Trophoblast cell (in vitro differentiated cells and primary cell): ENCODE measurements around the gene CRACR2B.

Source experiments
- DNase-seq, 2 donors: peaks; one replicate each; pipeline ENCODE4 v3.0.0-alpha.2; 2016
- H2AFZ ChIP-seq: 2 replicates; pipeline ENCODE4 v1.6.1; 2013; ENCODE audit warnings: low read length, moderate library complexity, mild to moderate bottlenecking; ENCODE audit not compliant: insufficient read depth, poor library complexity
- H2AK5ac ChIP-seq: 2 replicates; pipeline ENCODE4 v1.6.1; 2013; ENCODE audit warnings: mild to moderate bottlenecking, low read length
- H2BK120ac ChIP-seq: 2 replicates; pipeline ENCODE4 v1.6.1; 2013; ENCODE audit warnings: low read length, mild to moderate bottlenecking, moderate library complexity; ENCODE audit not compliant: insufficient read depth, poor library complexity
- H2BK12ac ChIP-seq: 2 replicates; pipeline ENCODE4 v1.6.1; 2013; ENCODE audit warnings: mild to moderate bottlenecking, low read length, moderate library complexity
- H2BK5ac ChIP-seq: 2 replicates; pipeline ENCODE4 v1.6.1; 2013; ENCODE audit warnings: low read length, low read depth, moderate library complexity, mild to moderate bottlenecking; ENCODE audit not compliant: poor library complexity
- H3K14ac ChIP-seq: 2 replicates; pipeline ENCODE4 v1.6.1; 2013; ENCODE audit warnings: mild to moderate bottlenecking, low read length
- H3K18ac ChIP-seq: 2 replicates; pipeline ENCODE4 v1.6.1; 2013; ENCODE audit warnings: mild to moderate bottlenecking, low read length
- H3K23ac ChIP-seq: 2 replicates; pipeline ENCODE4 v1.6.1; 2013; ENCODE audit warnings: low read length
- H3K27ac ChIP-seq: 2 replicates; pipeline ENCODE4 v1.5.1; 2013; ENCODE audit warnings: low read depth, mild to moderate bottlenecking, inconsistent platforms, low read length, moderate library complexity
- H3K27me3 ChIP-seq: 2 replicates; pipeline ENCODE4 v1.6.1; 2013; ENCODE audit warnings: inconsistent platforms, mild to moderate bottlenecking, low read length, moderate library complexity; ENCODE audit not compliant: insufficient read depth
- H3K36me3 ChIP-seq, 2 experiments: 1 replicate in 1 of 2; 2 replicates in 1 of 2; pipeline ENCODE4 v1.6.1; 2013; ENCODE audit warnings: low read length in 2 of 2, mild to moderate bottlenecking in 2 of 2, moderate library complexity in 1 of 2; ENCODE audit not compliant: insufficient read depth in 2 of 2, control insufficient read depth in 1 of 2
- H3K4ac ChIP-seq: 2 replicates; pipeline ENCODE4 v1.6.1; 2013; ENCODE audit warnings: low read depth, mild to moderate bottlenecking, low read length, moderate library complexity
- H3K4me1 ChIP-seq, 2 experiments: 1 replicate in 1 of 2; 2 replicates in 1 of 2; pipeline ENCODE4 v1.6.1; 2013; ENCODE audit warnings: low read length in 2 of 2, mild to moderate bottlenecking in 2 of 2, moderate library complexity in 1 of 2; ENCODE audit not compliant: insufficient read depth in 2 of 2, control insufficient read depth in 1 of 2
- H3K4me2 ChIP-seq: 2 replicates; pipeline ENCODE4 v1.6.1; 2013; ENCODE audit warnings: inconsistent platforms, mild to moderate bottlenecking, low read length, moderate library complexity
- H3K4me3 ChIP-seq: 2 replicates; pipeline ENCODE4 v1.5.1; 2013; ENCODE audit warnings: mild to moderate bottlenecking, low read depth, low read length, inconsistent platforms
- H3K79me1 ChIP-seq: one replicate; pipeline ENCODE4 v1.6.1; 2013; ENCODE audit warnings: low read length
- H3K79me2 ChIP-seq: 2 replicates; pipeline ENCODE4 v1.6.1; 2013; ENCODE audit warnings: low read length, mild to moderate bottlenecking; ENCODE audit not compliant: control insufficient read depth, insufficient read depth, poor library complexity
- H3K9ac ChIP-seq: 2 replicates; pipeline ENCODE4 v1.6.1; 2013; ENCODE audit warnings: mild to moderate bottlenecking, low read length
- H3K9me3 ChIP-seq: 2 replicates; pipeline ENCODE4 v1.6.1; 2013; ENCODE audit warnings: low read depth, mild to moderate bottlenecking, control low read depth, inconsistent platforms, low read length; ENCODE audit not compliant: insufficient read depth
- H4K12ac ChIP-seq: 2 replicates; pipeline ENCODE4 v1.6.1; 2013; ENCODE audit warnings: low read depth, mild to moderate bottlenecking, low read length, moderate library complexity
- H4K8ac ChIP-seq: 2 replicates; pipeline ENCODE4 v1.6.1; 2013; ENCODE audit warnings: low read depth, mild to moderate bottlenecking, low read length, moderate library complexity
- H4K91ac ChIP-seq: one replicate; pipeline ENCODE4 v1.6.1; 2013; ENCODE audit warnings: low read depth, mild to moderate bottlenecking, low read length, moderate library complexity
- WGBS: extraction: QIAGEN DNeasy Blood & Tissue Kit; methylation state at CpG from one replicate; pipeline ENCODE4 v1.1.7; 2013; ENCODE audit warnings: missing lambda C conversion rate; ENCODE audit not compliant: insufficient read length, insufficient coverage; ENCODE audit errors: extremely low coverage; 5-methylcytosine and 5-hydroxymethylcytosine counted together

CRACR2B gene

DNA sequence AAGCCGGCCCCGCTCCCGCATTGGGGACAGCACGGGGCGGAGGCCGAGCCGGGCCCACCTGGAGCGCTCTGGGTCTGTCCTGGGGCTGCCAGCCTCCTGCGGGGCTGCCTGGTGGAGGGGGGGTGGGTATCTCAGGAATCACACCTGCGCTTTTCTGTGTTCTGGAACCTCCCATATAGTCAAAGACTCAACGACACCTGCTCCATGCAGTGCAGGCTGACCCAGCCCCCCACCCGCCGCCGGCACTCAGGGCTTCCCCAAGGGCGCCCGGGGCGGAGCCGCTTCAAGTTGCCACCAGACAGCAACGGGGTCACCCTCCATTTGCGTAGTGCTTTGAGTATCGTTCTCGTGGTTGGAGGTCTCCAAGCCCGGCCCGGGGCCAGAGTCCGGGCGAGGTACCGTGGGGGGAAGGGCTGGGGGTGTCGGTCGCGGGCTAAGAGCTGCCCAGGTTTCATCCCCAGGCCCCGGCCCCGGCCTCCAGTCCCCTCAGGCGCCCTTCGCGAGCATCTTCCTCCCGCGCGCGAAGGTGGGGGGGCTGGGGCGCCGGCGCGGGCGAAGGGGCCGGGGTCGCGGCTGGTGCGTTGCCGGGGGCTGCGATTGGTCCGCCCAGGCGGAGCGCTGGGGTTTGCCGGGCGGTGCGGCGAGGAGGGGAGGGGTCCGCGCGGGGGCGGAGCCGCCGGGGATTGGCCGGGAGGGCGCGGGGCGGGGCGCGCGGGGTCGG, 21.5 kb downstream of the CRACR2B start:
- peak in 1 of 2 donors; percentile 28 for DNase-seq
- Histone ChIP-seq H3K14ac (no peak overlapping the region), H3K27me3 (peaks cover 14% of the 10 kb centered on the region), H3K23ac (no peak overlapping the region), H4K12ac (no peak overlapping the region), H3K4me3 (peak overlapping the region; percentile 62), H3K9ac (no peak overlapping the region), H2AFZ (peak overlapping the region; percentile 1), H2BK12ac (no peak overlapping the region), H3K18ac (no peak overlapping the region), H2BK120ac (no peak overlapping the region), H3K4me2 (peak overlapping the region; percentile 92), H3K4ac (no peak overlapping the region), H4K8ac (no peak overlapping the region), H2AK5ac (no peak overlapping the region), H3K27ac (no peak overlapping the region), H2BK5ac (no peak overlapping the region), H3K4me1 (peaks cover 15 to 21% of the 10 kb centered on the region in 2 experiments), H3K79me1 (no peaks in the 10 kb centered on the region), H3K36me3 (no peaks in the 10 kb centered on the region), H3K79me2 (no peaks in the 10 kb centered on the region), H4K91ac (no peak overlapping the region), H3K9me3 (no peaks in the 10 kb centered on the region)
- no CpG with 5 or more reads among the region's 71 CpGs for WGBS

DNA sequence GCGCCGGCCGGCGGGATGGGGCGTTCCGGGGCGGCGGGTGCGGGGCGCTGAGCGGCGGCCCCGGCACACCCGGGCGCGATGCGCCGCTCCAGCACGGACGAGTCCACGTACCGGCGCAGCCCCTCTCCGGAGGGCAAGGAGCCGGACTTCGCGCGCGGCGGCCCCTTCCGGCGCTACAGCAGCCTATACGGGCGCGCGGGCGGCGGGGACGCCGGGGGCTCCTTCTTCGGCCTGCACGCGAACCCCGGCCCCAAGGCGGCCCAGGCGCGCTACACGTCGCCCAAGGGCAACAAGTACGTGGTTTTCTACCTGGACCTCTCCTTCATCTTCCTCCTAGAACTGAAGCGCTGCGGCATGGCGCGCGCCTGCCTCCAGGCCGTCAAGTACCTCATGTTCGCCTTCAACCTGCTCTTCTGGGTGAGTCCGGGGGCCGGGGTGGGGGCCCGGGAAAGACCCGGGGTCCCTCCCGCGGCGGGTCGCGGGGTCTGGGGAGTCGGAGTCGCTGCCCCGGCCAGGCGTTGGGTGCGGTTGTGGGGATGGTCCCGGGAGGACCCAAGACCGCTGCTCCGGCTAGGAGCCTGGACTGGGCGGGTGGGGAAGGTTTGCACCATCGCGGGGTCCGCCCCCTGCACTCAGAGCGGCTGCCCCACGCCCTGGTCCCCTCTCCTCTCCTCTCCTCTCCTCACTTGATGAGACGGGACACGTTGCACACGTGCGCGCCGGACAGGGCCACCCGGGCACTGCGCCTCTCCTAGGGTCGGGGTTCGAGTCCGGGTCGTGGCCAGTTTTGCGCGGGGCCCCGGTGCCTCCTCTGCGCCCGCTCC, 22.4 kb downstream of the CRACR2B start:
- DNase-seq = peak in 1 of 2 donors; percentile 30
- H3K14ac ChIP-seq = no peak overlapping the region
- no peak overlapping the region for H3K27ac ChIP-seq

DNA sequence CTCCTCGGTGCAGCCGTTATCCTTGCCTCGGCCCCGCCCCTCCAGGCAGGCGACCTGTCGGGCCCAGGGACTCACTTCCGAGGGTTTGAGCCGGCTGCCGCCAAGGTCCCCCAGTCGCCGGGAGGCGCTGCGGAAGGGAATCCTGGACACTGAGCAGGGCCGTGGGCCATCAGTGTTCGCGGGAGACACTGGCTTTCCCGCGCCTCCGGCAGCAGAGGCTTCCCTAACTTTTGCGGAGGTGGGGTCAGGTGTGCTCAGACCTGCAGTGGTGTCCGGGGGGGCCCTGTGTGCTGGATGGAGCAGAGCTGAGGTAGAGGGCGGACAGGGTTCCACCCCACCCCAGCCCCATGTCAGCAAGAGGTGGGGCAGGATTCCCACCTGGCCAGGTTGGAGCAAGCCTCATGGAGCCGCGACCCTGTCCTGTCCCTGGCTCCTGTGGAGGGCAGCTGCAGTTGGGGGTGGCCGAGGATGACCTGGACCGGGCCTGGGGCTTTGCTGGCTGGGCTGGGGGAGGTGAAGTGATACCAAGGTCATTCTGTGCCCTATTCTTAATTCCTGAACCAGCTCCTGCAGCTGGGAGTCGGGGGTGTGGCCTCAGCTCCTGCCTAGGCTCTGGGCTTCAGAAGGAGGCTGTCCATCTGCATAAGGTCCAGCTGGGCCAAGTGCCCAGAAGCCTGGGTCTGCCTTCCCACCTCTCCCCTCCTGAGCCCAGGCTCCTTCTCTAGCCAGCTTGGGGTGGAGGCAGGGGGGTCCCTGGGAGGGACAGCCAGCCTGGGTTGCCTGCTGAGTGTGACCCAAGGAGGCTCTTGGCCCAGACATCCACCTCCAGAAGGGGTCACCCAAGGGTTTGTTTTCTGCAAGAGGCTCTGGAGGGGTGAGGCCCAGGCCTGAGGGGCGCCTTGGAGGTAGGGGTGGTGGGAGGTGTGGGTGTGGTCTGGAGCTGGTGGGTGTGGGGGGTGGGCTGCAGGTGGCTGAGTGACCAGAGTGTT, 23.4 kb downstream of the CRACR2B start:
- no peak overlapping the region for H3K23ac ChIP-seq
- no peak overlapping the region for H3K14ac ChIP-seq
- H3K4me1 ChIP-seq = peaks cover 10 to 14% of the 10 kb centered on the region in 2 experiments
- H2AFZ ChIP-seq = no peak overlapping the region
- no peak overlapping the region for H3K4me3 ChIP-seq
- no peak for DNase-seq
- no peak overlapping the region for H3K4ac ChIP-seq
- H4K12ac ChIP-seq = no peak overlapping the region
- H4K91ac ChIP-seq = no peak overlapping the region
- H2AK5ac ChIP-seq = no peak overlapping the region
- peaks cover 14% of the 10 kb centered on the region for H3K27me3 ChIP-seq
- WGBS = no CpG with 5 or more reads among the region's 28 CpGs
- no peaks in the 10 kb centered on the region for H3K36me3 ChIP-seq
- no peak overlapping the region for H4K8ac ChIP-seq
- H3K27ac ChIP-seq = no peak overlapping the region
- no peaks in the 10 kb centered on the region for H3K9me3 ChIP-seq
- no peak overlapping the region for H3K9ac ChIP-seq
- no peak overlapping the region for H2BK12ac ChIP-seq
- H2BK5ac ChIP-seq = no peak overlapping the region
- H3K79me1 ChIP-seq = no peaks in the 10 kb centered on the region
- H3K18ac ChIP-seq = no peak overlapping the region
- peak overlapping the region; percentile 92 for H3K4me2 ChIP-seq
- H2BK120ac ChIP-seq = no peak overlapping the region
- H3K79me2 ChIP-seq = no peaks in the 10 kb centered on the region

More for the DNA sequence above, 22.4 kb downstream of the CRACR2B start:
- no peak overlapping the region for H4K12ac ChIP-seq
- no peaks in the 10 kb centered on the region for H3K79me2 ChIP-seq
- H3K36me3 ChIP-seq = no peaks in the 10 kb centered on the region
- no peak overlapping the region for H2BK12ac ChIP-seq
- H3K27me3 ChIP-seq = peaks cover 14% of the 10 kb centered on the region
- H3K79me1 ChIP-seq = no peaks in the 10 kb centered on the region
- no peak overlapping the region for H2BK5ac ChIP-seq
- H3K9me3 ChIP-seq = no peaks in the 10 kb centered on the region
- no peak overlapping the region for H2AK5ac ChIP-seq
- H3K4me2 ChIP-seq = peak overlapping the region; percentile 92
- H3K4ac ChIP-seq = no peak overlapping the region
- H2BK120ac ChIP-seq = no peak overlapping the region
- peak overlapping the region; percentile 12 for H2AFZ ChIP-seq
- H4K8ac ChIP-seq = no peak overlapping the region
- H3K4me3 ChIP-seq = peak overlapping the region; percentile 64
- WGBS = no CpG with 5 or more reads among the region's 97 CpGs
- H3K9ac ChIP-seq = no peak overlapping the region
- no peak overlapping the region for H4K91ac ChIP-seq
- H3K23ac ChIP-seq = no peak overlapping the region
- H3K18ac ChIP-seq = no peak overlapping the region
- peaks cover 11 to 15% of the 10 kb centered on the region in 2 experiments for H3K4me1 ChIP-seq

DNA sequence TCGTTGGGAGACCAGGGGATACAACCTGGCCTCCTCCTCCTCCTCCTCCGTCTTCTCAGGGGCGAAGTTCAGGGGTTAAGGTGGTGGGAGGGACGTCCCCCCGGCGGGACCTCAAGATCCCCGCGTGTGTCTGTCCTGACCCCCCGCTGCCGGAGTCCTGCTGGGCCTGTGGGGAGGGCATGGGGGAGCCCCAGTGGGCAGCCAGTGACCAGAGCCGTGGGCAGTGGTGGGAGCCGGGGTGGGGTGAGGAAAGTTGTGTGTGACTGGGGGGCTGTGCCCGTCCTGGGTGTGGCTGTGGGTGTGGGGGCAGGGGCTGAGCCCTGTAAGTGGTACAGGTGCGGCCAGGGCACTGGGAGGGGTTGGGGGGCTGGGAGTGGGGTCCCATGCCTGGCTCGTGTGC, 25.0 kb downstream of the CRACR2B start:
- Histone ChIP-seq H3K79me1 (no peaks in the 10 kb centered on the region), H3K9ac (no peak overlapping the region), H2BK12ac (no peak overlapping the region), H3K23ac (no peak overlapping the region), H3K4me2 (no peak overlapping the region), H4K12ac (no peak overlapping the region), H3K36me3 (no peaks in the 10 kb centered on the region), H3K27ac (no peak overlapping the region), H4K8ac (no peak overlapping the region), H3K4me1 (peaks cover 10 to 14% of the 10 kb centered on the region in 2 experiments), H3K4me3 (no peak overlapping the region), H3K27me3 (peaks cover 14% of the 10 kb centered on the region), H4K91ac (no peak overlapping the region), H3K9me3 (no peaks in the 10 kb centered on the region), H3K18ac (no peak overlapping the region), H3K4ac (no peak overlapping the region), H2AFZ (no peak overlapping the region), H2BK120ac (no peak overlapping the region), H3K79me2 (no peaks in the 10 kb centered on the region), H3K14ac (no peak overlapping the region), H2AK5ac (no peak overlapping the region), H2BK5ac (no peak overlapping the region)
- no CpG with 5 or more reads among the region's 15 CpGs for WGBS
- DNase-seq = no peak
